Fibroblast of lung (primary cell): ENCODE results near the gene CCDC102B.

ENCODE experiments used
- EZH2 ChIP-seq: IDR thresholded peaks from 2 replicates; pipeline ENCODE4 v1.5.1; 2012; ENCODE audit warnings: low read length, control low read depth, mild to moderate bottlenecking; ENCODE audit errors: missing control alignments
- TF ChIP-seq, protein P1 (sequence below), 2 donors: IDR thresholded peaks in 1 of 2; conservative IDR thresholded peaks in 1 of 2; 1 replicate in 1 of 2; 2 replicates in 1 of 2; pipeline ENCODE4 v1.5.1; 2011 to 2012; ENCODE audit warnings: low read length in 2 of 2, control low read depth in 1 of 2, inconsistent platforms in 1 of 2, low read depth in 1 of 2, mild to moderate bottlenecking in 1 of 2

DNA sequence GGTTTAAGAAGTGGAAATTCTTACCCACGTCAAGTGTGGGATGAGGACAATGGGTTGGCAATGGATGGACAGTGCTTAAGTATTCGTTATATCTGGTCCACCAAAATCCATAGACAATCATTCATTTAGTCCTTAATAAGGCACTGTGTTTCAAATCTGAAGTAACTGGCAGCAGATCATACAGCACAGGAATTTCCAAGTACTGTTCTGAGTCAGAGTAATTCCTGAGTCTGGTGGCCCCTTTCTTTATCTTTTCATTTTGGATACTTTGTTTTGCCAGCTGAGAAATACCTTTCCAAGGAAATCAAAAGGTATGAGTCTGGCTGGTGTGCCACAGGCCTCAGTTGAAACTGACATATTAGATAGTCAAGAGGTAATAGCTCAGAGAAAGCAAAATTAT is 31.4 kb upstream of the CCDC102B start:
- TF ChIP-seq, protein P1, sequence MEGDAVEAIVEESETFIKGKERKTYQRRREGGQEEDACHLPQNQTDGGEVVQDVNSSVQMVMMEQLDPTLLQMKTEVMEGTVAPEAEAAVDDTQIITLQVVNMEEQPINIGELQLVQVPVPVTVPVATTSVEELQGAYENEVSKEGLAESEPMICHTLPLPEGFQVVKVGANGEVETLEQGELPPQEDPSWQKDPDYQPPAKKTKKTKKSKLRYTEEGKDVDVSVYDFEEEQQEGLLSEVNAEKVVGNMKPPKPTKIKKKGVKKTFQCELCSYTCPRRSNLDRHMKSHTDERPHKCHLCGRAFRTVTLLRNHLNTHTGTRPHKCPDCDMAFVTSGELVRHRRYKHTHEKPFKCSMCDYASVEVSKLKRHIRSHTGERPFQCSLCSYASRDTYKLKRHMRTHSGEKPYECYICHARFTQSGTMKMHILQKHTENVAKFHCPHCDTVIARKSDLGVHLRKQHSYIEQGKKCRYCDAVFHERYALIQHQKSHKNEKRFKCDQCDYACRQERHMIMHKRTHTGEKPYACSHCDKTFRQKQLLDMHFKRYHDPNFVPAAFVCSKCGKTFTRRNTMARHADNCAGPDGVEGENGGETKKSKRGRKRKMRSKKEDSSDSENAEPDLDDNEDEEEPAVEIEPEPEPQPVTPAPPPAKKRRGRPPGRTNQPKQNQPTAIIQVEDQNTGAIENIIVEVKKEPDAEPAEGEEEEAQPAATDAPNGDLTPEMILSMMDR (conservative IDR thresholded peaks at IDR 0.05 in 1 of 2, IDR thresholded peaks at IDR 0.05 in 1 of 2; ENCODE audit: low read depth in 1 of 2, low read length in 2 of 2) = no peak
- TF ChIP-seq EZH2 = no peak
